ENCODE results near the gene SLC12A7.

The SLC12A7 gene

GRCh38 chr5:1152156-1152555, 40.3 kb upstream of the SLC12A7 start:
- H3K9me3 ChIP-seq (ENCODE audit: low read length): peaks cover 3% of the 10 kb centered on the region
- no peaks in the 10 kb centered on the region for H3K4me1 ChIP-seq (ENCODE audit: insufficient read depth, low read length)
- H3K27me3 ChIP-seq (ENCODE audit: insufficient read depth, low read length): peaks cover 52% of the 10 kb centered on the region
- no peak overlapping the region for H2AFZ ChIP-seq (ENCODE audit: low read depth, low read length)
- no peaks in the 10 kb centered on the region for H3K36me3 ChIP-seq (ENCODE audit: insufficient read depth, low read length)
- no peak overlapping the region for H3K4me3 ChIP-seq (ENCODE audit: low read length)

- H3K27me3 ChIP-seq (ENCODE audit: insufficient read depth, low read length): peaks cover 43% of the 10 kb centered on the region
- H2AFZ ChIP-seq (ENCODE audit: low read depth, low read length): no peak overlapping the region
- no peaks in the 10 kb centered on the region for H3K9me3 ChIP-seq (ENCODE audit: low read length)
- H3K4me3 ChIP-seq (ENCODE audit: low read length): no peak overlapping the region
- H3K4me1 ChIP-seq (ENCODE audit: insufficient read depth, low read length): no peaks in the 10 kb centered on the region
- no peaks in the 10 kb centered on the region for H3K36me3 ChIP-seq (ENCODE audit: insufficient read depth, low read length)
Measured at GRCh38 chr5:1151316-1151715, 39.5 kb upstream of the SLC12A7 start.

- Histone ChIP-seq H3K4me3 (ENCODE audit: low read length) (no peak overlapping the region), H2AFZ (ENCODE audit: low read depth, low read length) (no peak overlapping the region), H3K4me1 (ENCODE audit: insufficient read depth, low read length) (no peaks in the 10 kb centered on the region), H3K9me3 (ENCODE audit: low read length) (no peaks in the 10 kb centered on the region), H3K36me3 (ENCODE audit: insufficient read depth, low read length) (no peaks in the 10 kb centered on the region), H3K27me3 (ENCODE audit: insufficient read depth, low read length) (peaks cover 41% of the 10 kb centered on the region)
Measured at GRCh38 chr5:1150866-1151265, 39.0 kb upstream of the SLC12A7 start.

- Histone ChIP-seq H3K36me3 (ENCODE audit: insufficient read depth, low read length) (no peaks in the 10 kb centered on the region), H2AFZ (ENCODE audit: low read depth, low read length) (no peak overlapping the region), H3K4me3 (ENCODE audit: low read length) (no peak overlapping the region), H3K27me3 (ENCODE audit: insufficient read depth, low read length) (peaks cover 3% of the 10 kb centered on the region), H3K4me1 (ENCODE audit: insufficient read depth, low read length) (no peaks in the 10 kb centered on the region), H3K9me3 (ENCODE audit: low read length) (no peaks in the 10 kb centered on the region)
Measured at GRCh38 chr5:1144638-1145396, 33.0 kb upstream of the SLC12A7 start.

GRCh38 chr5:1144089-1144488, 32.2 kb upstream of the SLC12A7 start:
- no peaks in the 10 kb centered on the region for H3K4me1 ChIP-seq (ENCODE audit: insufficient read depth, low read length)
- H3K27me3 ChIP-seq (ENCODE audit: insufficient read depth, low read length): peaks cover 3% of the 10 kb centered on the region
- no peak overlapping the region for H3K4me3 ChIP-seq (ENCODE audit: low read length)
- H2AFZ ChIP-seq (ENCODE audit: low read depth, low read length): no peak overlapping the region
- H3K9me3 ChIP-seq (ENCODE audit: low read length): no peaks in the 10 kb centered on the region
- no peaks in the 10 kb centered on the region for H3K36me3 ChIP-seq (ENCODE audit: insufficient read depth, low read length)

- no peak overlapping the region for H3K4me3 ChIP-seq (ENCODE audit: low read length)
- H3K27me3 ChIP-seq (ENCODE audit: insufficient read depth, low read length): peaks cover 3% of the 10 kb centered on the region
- H3K9me3 ChIP-seq (ENCODE audit: low read length): no peaks in the 10 kb centered on the region
- H2AFZ ChIP-seq (ENCODE audit: low read depth, low read length): no peak overlapping the region
- H3K36me3 ChIP-seq (ENCODE audit: insufficient read depth, low read length): no peaks in the 10 kb centered on the region
- no peaks in the 10 kb centered on the region for H3K4me1 ChIP-seq (ENCODE audit: insufficient read depth, low read length)
Measured at GRCh38 chr5:1143670-1143951, 31.7 kb upstream of the SLC12A7 start.

GRCh38 chr5:1142886-1143669, 31.2 kb upstream of the SLC12A7 start:
- Histone ChIP-seq H3K27me3 (ENCODE audit: insufficient read depth, low read length) (peaks cover 3% of the 10 kb centered on the region), H2AFZ (ENCODE audit: low read depth, low read length) (no peak overlapping the region), H3K4me3 (ENCODE audit: low read length) (no peak overlapping the region), H3K4me1 (ENCODE audit: insufficient read depth, low read length) (no peaks in the 10 kb centered on the region), H3K9me3 (ENCODE audit: low read length) (no peaks in the 10 kb centered on the region), H3K36me3 (ENCODE audit: insufficient read depth, low read length) (no peaks in the 10 kb centered on the region)

- H2AFZ ChIP-seq (ENCODE audit: low read depth, low read length): no peak overlapping the region
- H3K36me3 ChIP-seq (ENCODE audit: insufficient read depth, low read length): no peaks in the 10 kb centered on the region
- no peaks in the 10 kb centered on the region for H3K9me3 ChIP-seq (ENCODE audit: low read length)
- H3K4me1 ChIP-seq (ENCODE audit: insufficient read depth, low read length): no peaks in the 10 kb centered on the region
- no peak overlapping the region for H3K4me3 ChIP-seq (ENCODE audit: low read length)
- peaks cover 3% of the 10 kb centered on the region for H3K27me3 ChIP-seq (ENCODE audit: insufficient read depth, low read length)
Measured at GRCh38 chr5:1141834-1142233, 30.0 kb upstream of the SLC12A7 start.

GRCh38 chr5:1140818-1141189, 28.9 kb upstream of the SLC12A7 start:
- no peaks in the 10 kb centered on the region for H3K9me3 ChIP-seq (ENCODE audit: low read length)
- peaks cover under 1% of the 10 kb centered on the region for H3K27me3 ChIP-seq (ENCODE audit: insufficient read depth, low read length)
- no peak overlapping the region for H3K4me3 ChIP-seq (ENCODE audit: low read length)
- no peaks in the 10 kb centered on the region for H3K36me3 ChIP-seq (ENCODE audit: insufficient read depth, low read length)
- no peak overlapping the region for H2AFZ ChIP-seq (ENCODE audit: low read depth, low read length)
- H3K4me1 ChIP-seq (ENCODE audit: insufficient read depth, low read length): no peaks in the 10 kb centered on the region

GRCh38 chr5:1140171-1140817, 28.4 kb upstream of the SLC12A7 start:
- H2AFZ ChIP-seq (ENCODE audit: low read depth, low read length): no peak overlapping the region
- no peaks in the 10 kb centered on the region for H3K9me3 ChIP-seq (ENCODE audit: low read length)
- no peaks in the 10 kb centered on the region for H3K4me1 ChIP-seq (ENCODE audit: insufficient read depth, low read length)
- no peaks in the 10 kb centered on the region for H3K36me3 ChIP-seq (ENCODE audit: insufficient read depth, low read length)
- H3K27me3 ChIP-seq (ENCODE audit: insufficient read depth, low read length): no peaks in the 10 kb centered on the region
- H3K4me3 ChIP-seq (ENCODE audit: low read length): no peak overlapping the region

GRCh38 chr5:1139331-1140170, 27.7 kb upstream of the SLC12A7 start:
- Histone ChIP-seq H3K27me3 (ENCODE audit: insufficient read depth, low read length) (no peaks in the 10 kb centered on the region), H3K36me3 (ENCODE audit: insufficient read depth, low read length) (no peaks in the 10 kb centered on the region), H3K9me3 (ENCODE audit: low read length) (no peaks in the 10 kb centered on the region), H2AFZ (ENCODE audit: low read depth, low read length) (no peak overlapping the region), H3K4me3 (ENCODE audit: low read length) (no peak overlapping the region), H3K4me1 (ENCODE audit: insufficient read depth, low read length) (no peaks in the 10 kb centered on the region)

GRCh38 chr5:1138445-1139245, 26.8 kb upstream of the SLC12A7 start:
- H3K27me3 ChIP-seq (ENCODE audit: insufficient read depth, low read length): peaks cover 2% of the 10 kb centered on the region
- H2AFZ ChIP-seq (ENCODE audit: low read depth, low read length): no peak overlapping the region
- no peak overlapping the region for H3K4me3 ChIP-seq (ENCODE audit: low read length)
- no peaks in the 10 kb centered on the region for H3K4me1 ChIP-seq (ENCODE audit: insufficient read depth, low read length)
- no peaks in the 10 kb centered on the region for H3K36me3 ChIP-seq (ENCODE audit: insufficient read depth, low read length)
- no peaks in the 10 kb centered on the region for H3K9me3 ChIP-seq (ENCODE audit: low read length)
